WERI-Rb-1 (cell line): ENCODE measurements around the gene IFNA2.

Experiments used
- DNase-seq: peaks from one replicate; pipeline ENCODE4 v3.0.0-alpha.2; 2020
- H3K27ac ChIP-seq: fragments of 250-450 bp; sonication (Bioruptor Pico); 2 replicates; pipeline ENCODE4 v1.5.1; 2020; ENCODE audit warnings: mild to moderate bottlenecking, moderate library complexity
- H3K27me3 ChIP-seq: fragments of 250-450 bp; sonication (Bioruptor Pico); 2 replicates; pipeline ENCODE4 v1.5.1; 2021; ENCODE audit warnings: mild to moderate bottlenecking, low read depth, moderate library complexity; ENCODE audit not compliant: insufficient read depth, severe bottlenecking
- H3K36me3 ChIP-seq: fragments of 250-450 bp; sonication (Bioruptor Pico); 2 replicates; pipeline ENCODE4 v1.5.1; 2020; ENCODE audit warnings: mild to moderate bottlenecking, moderate library complexity
- H3K4me3 ChIP-seq: 2 replicates; pipeline ENCODE4 v1.5.1; 2011; ENCODE audit warnings: low read depth, mild to moderate bottlenecking, control low read depth, low read length
- H3K9me3 ChIP-seq: fragments of 250-450 bp; sonication (Bioruptor Pico); 2 replicates; pipeline ENCODE4 v1.5.1; 2021; ENCODE audit warnings: mild to moderate bottlenecking, moderate library complexity; ENCODE audit not compliant: severe bottlenecking
- TF ChIP-seq, protein P1 (sequence below): IDR thresholded peaks from 2 replicates; pipeline ENCODE4 v1.5.1; 2011; ENCODE audit warnings: low read depth, mild to moderate bottlenecking, control low read depth, inconsistent platforms, low read length

IFNA2 gene

DNA sequence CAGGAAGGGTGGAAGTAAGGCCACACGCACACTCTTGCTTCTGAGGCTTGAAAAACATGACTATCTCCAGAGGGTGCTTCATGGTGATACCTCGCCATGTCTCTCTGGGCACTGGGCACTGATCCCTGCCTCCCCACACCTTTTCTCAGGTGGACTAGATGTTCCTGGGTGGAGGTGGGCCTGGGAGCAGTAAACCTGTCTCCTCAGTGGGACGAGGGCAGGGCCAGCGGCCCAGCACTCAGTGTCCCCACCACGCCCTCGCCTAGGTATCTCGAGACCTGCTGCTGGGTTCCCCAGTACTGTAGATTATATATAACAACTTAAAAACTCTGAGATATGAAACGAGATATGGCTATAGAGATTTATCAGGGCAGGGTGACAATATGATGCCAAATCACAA lies 22.9 kb downstream of the IFNA2 start:
- H3K27me3 ChIP-seq: peaks cover 25% of the 10 kb centered on the region
- no peak for DNase-seq
- H3K36me3 ChIP-seq: no peaks in the 10 kb centered on the region
- H3K27ac ChIP-seq: no peak overlapping the region
- TF ChIP-seq, protein P1, sequence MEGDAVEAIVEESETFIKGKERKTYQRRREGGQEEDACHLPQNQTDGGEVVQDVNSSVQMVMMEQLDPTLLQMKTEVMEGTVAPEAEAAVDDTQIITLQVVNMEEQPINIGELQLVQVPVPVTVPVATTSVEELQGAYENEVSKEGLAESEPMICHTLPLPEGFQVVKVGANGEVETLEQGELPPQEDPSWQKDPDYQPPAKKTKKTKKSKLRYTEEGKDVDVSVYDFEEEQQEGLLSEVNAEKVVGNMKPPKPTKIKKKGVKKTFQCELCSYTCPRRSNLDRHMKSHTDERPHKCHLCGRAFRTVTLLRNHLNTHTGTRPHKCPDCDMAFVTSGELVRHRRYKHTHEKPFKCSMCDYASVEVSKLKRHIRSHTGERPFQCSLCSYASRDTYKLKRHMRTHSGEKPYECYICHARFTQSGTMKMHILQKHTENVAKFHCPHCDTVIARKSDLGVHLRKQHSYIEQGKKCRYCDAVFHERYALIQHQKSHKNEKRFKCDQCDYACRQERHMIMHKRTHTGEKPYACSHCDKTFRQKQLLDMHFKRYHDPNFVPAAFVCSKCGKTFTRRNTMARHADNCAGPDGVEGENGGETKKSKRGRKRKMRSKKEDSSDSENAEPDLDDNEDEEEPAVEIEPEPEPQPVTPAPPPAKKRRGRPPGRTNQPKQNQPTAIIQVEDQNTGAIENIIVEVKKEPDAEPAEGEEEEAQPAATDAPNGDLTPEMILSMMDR: no peak
- no peaks in the 10 kb centered on the region for H3K9me3 ChIP-seq
- H3K4me3 ChIP-seq: no peak overlapping the region

DNA sequence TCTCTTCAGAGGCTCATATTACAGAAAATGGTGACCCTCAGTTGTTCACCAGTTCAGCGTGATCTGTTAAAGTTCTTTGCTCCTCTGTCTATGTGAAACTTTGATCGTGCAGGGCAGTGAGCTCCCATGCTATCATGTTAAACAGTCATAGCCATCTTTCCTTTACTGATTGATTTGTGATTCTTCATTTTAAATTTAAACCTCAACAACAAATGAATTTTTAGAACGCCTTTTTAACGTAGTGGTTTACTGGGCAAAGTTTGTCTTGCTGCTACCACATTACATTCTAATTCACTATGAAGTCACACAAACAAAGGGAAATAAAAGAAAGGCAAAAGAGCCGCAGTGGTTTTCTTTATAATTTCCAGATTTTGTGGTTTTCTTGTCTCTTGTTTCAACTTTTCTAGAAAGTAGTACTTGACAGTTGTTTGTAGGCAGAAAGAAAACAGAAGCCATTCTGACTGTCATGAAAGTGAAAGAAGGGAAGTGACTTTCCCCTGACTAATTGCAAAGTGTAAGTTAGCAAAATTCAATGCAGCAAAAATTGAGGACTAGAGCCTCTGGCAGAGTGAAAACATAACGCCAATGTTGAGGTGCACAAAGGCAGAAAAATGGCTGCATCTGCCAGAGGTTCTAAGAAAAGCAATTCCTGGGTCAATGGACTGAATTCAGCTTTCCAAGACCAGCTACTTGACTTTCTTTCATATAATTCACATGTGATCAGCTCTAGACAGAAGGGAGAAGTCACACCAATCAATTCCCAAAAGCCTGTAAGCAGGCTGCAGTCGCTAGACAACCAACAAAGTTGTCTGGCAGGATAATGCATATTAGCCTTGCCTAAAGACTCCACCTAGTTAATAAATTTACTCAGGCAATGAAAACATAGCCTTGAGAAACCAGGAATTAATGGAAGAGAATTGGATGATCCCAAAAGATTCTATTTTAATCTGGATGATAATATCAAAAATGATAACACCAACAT lies 27.4 kb downstream of the IFNA2 start:
- peaks cover 37% of the 10 kb centered on the region for H3K27me3 ChIP-seq
- DNase-seq: no peak

DNA sequence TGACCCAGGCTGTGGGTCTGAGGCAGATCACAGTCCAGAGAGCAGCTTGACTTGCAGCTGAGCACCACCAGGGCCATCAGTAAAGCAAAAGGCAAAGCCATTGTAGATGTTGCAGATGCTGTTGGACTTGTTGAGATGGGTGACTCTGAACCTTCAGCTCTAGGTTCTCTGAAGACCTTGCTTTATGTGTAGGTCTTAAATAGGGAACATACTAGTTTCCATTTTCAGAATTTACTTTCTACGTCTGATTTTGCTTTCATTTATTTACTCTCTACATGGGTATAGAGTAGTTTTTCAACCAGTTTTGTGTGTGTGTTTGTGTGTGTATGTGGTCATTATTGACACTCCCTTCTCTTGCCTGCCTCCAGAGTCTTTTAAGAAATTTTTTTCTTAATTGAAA lies 34.4 kb downstream of the IFNA2 start, which contains the start of gene IFNA6:
TSS of gene IFNA6 (minus strand) at position 101 of the 400 bp plus-strand sequence. CDS start at position 101, 0 bp downstream.
- H3K36me3 ChIP-seq: no peaks in the 10 kb centered on the region
- no peak within 1 kb of the TSS for H3K4me3 ChIP-seq
- no peak within 1 kb of the TSS for H3K27ac ChIP-seq
- no peak for DNase-seq
- TF ChIP-seq, protein P1: no peak
- H3K27me3 ChIP-seq: peaks cover 17% of the 10 kb centered on the region
- no peaks in the 10 kb centered on the region for H3K9me3 ChIP-seq

More for the DNA sequence above, 27.4 kb downstream of the IFNA2 start:
- H3K36me3 ChIP-seq: no peaks in the 10 kb centered on the region
- no peaks in the 10 kb centered on the region for H3K9me3 ChIP-seq
- H3K27ac ChIP-seq: no peak overlapping the region
- no peak overlapping the region for H3K4me3 ChIP-seq
- TF ChIP-seq, protein P1: no peak

DNA sequence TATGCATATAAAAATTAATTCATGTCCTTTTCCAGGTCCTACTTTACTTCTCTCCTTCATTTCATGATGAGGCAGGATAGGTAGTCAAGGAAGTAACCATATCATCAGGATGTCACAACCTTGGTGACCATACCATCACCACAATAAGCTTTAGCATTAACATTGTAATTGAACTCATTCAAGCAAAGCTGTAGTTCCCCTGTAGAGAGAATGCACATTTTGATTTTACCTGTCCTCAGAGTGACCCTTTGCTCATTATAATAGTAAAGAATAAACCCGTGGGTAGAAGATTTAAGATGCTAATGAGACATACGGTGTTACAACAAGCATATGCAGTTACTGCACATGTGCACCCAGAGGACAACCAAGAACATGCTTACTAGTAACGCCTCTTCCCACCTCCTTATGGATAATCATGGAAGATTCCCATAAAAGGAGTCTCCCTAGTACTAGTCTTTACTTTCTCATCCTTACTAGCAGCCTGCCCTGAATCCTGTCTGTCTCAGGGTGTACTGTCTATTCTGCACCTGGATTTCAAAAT lies 36.7 kb downstream of the IFNA2 start:
- H3K27ac ChIP-seq: no peak overlapping the region
- no peaks in the 10 kb centered on the region for H3K9me3 ChIP-seq
- DNase-seq: no peak
- no peaks in the 10 kb centered on the region for H3K36me3 ChIP-seq
- TF ChIP-seq, protein P1: no peak
- H3K4me3 ChIP-seq: no peak overlapping the region
- peaks cover 10% of the 10 kb centered on the region for H3K27me3 ChIP-seq

DNA sequence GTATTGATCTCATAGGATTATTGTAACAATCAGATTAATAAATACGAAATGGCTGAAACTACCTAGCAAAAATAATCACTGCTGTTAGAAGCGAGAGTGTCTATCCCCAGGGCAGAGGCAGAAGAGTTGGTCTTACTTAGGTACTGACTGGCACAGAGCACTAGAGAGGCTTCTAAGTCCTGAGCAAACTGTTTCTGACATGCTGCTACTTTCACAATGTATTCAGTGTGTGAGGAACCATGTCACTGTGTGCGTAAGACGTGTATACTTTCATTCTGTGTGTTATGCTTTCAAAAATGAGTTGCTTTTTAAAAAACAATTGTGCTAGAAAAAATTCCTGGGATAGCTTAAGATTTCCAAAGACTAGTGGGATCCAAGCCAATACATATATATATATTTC lies 44.5 kb downstream of the IFNA2 start:
- H3K36me3 ChIP-seq: no peaks in the 10 kb centered on the region
- H3K27ac ChIP-seq: no peak overlapping the region
- peaks cover 4% of the 10 kb centered on the region for H3K27me3 ChIP-seq
- TF ChIP-seq, protein P1: no peak
- no peak for DNase-seq
- no peak overlapping the region for H3K4me3 ChIP-seq
- no peaks in the 10 kb centered on the region for H3K9me3 ChIP-seq
